NCI-H1436 (cell line): ENCODE measurements around the gene RABGAP1L.
"Not testable (repeated sequence)": the region's sequence is repeated elsewhere in the genome, so short reads cannot be mapped to it uniquely, and the experiment has no call there.

ENCODE experiments used
- DNase-seq: peaks from one replicate; lab custom pipeline; 2025; lab: John Stamatoyannopoulos, UW

RABGAP1L gene

DNA sequence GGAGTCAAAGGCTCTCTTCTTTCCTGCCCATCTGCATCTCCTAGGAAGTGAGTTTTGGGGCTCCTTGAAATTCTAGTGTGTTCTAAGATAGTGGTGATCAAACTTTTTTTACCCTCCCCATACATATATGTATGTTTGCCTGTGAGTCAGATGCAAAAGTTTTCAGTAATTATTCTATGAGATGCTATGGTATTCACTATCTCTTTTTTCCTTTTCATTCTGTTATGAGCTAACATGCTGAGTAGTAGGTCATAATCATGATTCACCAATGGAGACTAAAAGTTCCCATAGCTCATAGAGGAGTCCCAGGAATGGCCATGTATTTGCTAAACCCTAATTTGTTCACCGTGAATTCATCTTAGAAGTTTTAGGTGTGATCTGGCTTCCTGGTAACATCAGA is 424.0 kb downstream of the RABGAP1L start:
- no peak for DNase-seq

DNA sequence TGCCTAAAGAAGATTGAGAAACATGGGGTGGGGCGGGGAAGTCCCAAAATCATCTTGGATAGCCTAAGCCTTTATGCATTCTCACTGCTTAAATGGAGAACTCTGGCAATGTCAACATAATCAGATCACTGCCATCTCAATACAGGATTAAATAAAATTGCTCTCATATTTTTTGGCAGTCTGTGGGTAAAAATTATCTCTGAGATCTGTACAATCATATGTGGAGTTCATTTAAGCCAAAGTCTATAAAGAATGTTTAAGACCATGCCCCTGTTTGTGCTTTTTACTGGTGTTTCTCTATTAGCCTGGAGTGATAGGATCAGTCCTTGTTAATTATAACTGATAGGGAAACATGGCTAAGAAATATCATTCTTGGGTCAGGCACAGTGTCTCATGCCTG is 424.8 kb downstream of the RABGAP1L start:
- no peak for DNase-seq

DNA sequence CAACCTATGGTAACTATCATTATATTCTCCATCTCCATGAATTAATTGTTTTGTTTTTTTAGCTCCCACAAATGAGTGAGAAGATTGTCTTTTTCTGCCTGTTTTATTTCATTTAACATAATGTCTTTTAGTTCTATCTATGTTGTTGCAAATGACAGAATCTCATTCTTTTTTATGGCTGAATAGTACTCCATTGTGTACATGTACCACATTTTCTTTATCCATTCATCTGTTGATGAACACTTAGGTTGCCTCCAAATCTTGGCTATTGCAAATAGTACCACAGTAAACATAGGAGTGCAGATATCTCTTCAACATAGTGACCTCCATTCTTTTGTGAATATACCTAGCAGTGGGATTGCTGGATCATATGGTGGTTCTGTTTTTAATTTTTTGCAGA is 429.3 kb downstream of the RABGAP1L start:
- not testable (repeated sequence) for DNase-seq

DNA sequence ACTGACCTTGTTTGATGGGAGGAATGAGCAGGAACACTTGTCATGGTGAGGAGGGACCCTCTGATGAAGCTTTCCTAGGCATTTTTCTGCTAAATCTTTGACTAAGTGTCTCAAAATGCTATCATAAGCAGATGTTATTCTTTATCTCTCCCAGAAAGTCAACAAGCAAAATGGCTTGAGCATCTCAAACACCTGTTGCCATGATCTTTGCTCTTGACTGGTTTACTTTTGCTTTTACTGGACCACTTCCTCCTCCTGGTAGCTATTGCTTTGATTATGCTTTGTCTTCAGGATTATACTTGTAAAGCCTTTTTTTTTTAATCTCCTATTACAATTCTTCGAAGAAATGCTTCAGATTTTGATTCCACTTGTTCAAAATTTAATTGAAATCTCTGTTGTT is 445.9 kb downstream of the RABGAP1L start:
- no peak for DNase-seq

DNA sequence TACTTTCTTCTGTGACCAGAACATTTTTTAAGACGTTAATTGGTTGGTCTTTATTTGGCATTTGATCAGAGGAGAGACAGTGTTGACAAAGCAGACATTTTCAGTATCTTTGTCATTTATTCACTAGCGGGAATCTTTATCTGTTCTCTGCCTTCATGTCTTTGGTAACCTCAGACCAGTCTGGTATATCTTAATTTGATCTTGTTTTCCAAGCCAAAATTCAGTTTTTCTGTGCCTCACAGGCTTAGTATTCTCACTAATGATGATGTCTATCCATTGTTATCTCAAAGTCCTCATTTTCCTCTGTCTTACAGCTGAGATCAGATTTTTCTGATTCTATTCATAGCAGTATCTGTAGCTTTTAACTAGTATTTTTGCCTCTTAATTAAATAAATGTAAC is 447.2 kb downstream of the RABGAP1L start:
- DNase-seq, result no peak

DNA sequence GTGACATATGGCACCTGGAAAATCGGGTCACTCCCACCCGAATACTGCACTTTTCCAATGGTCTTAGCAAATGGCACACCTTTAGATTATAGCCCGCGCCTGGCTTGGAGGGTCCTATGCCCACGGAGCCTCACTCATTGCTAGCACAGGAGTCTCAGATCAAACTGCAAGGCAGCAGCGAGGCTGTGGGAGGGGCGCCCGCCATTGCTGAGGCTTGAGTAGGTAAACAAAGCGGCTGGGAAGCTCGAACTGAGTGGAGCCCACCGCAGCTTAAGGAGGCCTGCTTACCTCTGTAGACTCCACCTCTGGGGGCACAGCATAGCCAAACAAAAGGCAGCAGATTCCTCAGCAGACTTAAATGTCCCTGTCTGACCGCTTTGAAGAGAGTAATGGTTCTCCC is 458.6 kb downstream of the RABGAP1L start:
- DNase-seq, result not testable (repeated sequence)

DNA sequence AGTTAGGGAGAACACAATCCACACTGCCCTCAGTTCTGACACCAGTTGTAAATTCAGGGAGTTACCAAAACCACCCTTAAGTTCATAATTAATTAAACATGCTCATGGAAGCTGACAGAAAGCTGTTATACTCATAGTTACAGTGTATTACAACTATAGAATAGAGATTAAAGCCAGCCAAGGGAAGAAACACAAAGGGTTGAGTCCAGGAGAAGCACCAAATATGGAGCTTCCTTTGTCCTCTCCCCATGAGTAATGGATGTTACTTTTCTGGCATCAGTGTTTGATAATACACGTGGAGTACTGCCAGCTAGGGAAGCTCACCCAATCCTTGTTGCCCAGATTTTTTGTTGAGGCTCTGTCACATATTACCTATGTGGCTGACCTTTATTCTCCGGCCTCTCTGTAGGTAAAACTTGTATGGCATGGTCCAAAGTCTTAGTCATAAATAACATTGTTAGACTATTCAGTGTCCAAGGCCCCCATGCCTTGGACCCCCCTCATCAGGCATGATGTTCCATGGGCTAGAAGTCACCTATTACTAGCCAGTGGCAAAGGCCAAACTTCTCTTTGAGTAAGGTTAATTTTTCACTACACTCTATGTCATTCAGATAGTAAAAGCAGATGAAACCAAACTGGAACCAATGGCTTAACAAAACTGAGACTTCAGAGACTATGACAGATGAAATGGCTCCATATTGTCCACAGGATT is 464.2 kb downstream of the RABGAP1L start:
- no peak for DNase-seq

DNA sequence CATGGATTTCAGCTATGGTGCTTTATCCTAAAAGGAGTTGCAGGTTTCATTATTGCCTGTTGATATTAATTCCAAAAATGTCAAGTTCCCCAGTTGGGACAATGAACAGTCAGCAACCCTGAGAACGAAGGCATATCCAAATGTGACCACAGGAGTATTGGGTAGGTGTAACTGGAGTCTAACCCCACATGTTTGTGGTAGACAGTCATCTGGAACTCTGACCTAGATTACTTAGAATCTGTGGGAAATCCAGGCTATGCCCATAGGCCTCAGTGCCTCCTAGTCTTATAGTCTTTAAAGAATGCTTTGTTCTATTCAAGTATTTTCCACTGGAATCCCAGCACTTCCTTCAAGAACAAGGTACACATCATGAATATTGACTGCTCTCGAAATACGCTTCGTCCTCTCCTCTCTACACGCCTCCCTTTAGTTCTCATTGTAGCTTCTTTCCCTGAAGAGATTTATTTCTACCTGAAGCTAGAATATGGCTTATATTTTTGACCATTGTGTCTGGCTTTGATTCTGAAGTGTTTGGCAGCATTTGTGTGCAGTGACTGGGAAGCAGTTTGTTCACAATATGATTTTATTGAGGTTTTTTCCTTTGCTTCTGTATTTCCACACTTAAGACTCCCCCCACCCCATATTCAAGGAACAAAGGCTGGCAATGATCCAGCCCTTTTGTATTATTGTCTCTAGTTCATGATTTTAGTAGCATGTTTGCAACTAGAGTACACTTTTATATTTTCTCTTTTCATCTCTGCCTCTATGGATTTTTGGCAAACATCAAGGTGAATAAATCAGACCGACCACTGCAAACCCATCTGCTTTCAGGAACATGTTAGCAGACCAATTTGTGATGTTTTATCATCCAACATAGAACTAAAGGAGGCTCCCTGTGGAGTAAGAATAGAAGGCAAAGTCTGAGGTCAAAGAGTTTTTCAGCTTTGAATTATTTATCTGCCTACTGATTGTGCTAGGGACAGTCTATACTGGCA is 467.0 kb downstream of the RABGAP1L start:
- DNase-seq, result no peak

DNA sequence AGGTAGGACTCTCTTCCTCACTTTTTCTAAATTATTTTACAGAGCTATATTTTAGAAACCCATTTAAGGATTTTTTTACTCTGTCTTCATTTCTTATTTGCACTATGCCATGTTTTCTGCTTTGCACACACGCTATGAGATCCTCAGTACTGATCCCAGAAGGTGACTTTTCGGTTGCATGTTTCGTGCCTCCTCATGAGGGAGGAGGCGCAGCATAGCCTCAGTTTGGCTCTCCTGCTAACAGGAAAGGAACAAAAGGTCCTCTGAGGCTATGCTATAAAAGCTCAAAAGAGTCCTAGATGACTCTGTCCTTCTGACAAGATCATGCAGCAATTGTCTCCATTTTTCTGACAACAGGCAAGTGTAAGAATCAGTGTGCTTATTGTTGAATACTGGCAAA is 478.2 kb downstream of the RABGAP1L start:
- no peak for DNase-seq

DNA sequence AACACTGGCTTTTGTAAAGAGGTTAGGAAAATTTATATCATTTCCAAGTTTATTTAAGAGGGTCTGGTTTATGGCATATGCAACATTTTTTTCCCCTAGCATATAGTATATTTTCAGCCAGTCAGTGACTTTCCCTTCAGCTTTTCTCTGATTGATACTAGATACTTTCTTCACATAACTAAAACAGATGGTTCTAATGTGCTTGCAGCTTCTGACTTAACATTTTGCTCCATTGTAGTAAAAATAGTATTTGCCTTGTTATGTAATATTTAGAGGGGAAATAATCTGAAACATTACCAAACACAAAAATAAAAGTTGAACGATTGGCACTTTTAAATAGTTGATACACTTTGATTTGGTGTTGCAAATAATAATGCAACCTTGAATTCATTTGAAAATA is 480.1 kb downstream of the RABGAP1L start:
- DNase-seq, result no peak

DNA sequence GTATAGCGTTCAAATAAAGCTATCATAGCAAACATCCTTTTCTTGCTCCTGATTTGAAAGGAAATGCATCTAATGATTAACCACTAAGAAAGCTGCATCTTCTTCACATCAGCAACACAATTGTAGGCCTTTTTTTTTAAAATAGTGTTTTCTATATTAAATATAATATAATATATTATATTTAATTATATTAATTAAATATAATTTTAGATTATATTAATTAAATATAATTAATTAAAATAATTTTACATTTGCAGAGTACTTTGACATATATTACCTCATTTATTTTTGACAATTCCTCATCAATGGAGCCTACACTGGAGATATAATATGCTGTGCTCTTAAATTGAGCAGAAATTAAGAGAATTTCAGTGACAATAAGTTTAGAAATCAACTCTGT is 481.5 kb downstream of the RABGAP1L start:
- no peak for DNase-seq

DNA sequence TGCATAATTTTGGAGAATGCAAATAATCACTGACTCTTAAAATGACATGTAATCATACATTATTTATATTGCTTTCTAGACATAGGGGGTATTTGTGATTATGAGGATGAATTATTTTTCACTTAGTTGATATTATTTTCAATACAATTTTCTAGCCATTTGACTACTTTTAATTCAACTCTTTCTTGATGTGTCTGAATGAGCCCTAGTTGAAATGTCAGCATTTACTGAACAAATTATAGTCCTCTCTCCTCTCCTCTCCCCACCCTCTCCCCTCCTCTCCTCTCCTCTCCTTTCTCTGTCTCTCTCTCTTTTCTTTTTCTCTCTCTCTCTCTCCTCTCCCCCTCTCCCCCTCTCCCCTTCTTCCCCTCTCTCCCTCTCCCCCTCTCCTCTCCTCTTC is 483.1 kb downstream of the RABGAP1L start:
- DNase-seq, result no peak

DNA sequence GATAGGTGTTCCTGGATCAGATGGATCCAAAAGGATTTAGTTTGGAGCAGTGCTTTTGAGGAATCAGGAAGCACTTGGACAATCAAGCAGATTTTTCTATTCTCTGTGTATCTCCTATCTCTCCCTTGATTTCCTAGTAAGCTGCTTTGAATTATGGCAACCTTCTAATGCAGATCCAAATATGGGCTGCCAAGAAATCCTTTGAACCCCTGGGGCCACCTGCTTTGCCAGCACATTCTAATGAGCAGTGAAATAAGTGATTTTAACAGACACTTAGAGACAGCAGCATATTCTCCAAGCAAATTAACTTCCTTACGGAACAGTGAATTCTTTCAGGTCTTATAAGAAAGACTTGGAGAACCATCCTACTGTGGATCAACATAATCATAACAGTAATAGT is 483.9 kb downstream of the RABGAP1L start:
- no peak for DNase-seq

DNA sequence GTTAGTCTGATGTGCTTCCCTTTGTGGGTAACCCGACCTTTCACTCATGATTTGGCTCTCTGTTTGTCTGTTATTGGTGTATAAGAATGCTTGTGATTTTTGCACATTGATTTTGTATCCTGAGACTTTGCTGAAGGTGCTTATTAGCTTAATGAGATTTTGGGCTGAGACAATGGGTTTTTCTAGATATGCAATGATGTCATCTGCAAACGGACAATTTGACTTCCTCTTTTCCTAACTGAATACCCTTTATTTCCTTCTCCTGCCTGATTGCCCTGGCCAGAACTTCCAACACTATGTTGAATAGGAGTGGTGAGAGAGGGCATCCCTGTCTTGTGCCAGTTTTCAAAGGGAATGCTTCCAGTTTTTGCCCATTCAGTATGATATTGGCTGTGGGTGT is 490.3 kb downstream of the RABGAP1L start:
- DNase-seq, result not testable (repeated sequence)

DNA sequence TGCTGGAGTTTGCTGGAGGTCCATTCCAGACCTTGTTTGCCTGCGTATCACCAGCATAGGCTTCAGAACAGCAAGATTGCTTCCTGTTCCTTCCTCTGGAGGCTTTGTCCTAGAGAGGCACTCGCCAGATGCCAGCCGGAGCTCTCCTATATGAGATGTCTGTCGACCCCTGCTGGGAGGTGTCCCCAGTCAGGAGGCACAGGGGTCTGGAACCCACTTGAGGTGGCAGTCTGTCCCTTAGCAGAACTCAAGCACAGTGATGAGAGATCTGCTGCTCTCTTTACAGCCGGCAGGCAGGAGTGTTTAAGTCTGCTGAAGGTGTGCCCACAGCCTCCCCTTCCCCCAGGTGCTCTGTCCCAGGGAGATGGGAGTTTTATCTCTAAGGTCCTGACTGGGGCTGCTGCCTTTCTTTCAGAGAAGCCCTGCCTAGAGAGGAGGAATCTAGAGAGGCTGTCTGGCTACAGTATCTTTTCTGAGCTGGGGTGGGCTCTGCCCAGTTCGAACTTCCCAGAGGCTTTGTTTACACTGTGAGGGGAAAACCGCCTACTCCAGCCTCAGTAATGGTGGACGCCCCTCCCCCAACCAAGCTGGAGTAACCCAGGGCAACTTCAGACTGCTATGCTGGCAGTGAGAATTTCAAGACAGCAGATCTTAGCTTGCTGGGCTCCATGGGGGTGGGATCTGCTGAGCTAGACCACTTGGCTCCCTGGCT is 493.4 kb downstream of the RABGAP1L start:
- no peak for DNase-seq

DNA sequence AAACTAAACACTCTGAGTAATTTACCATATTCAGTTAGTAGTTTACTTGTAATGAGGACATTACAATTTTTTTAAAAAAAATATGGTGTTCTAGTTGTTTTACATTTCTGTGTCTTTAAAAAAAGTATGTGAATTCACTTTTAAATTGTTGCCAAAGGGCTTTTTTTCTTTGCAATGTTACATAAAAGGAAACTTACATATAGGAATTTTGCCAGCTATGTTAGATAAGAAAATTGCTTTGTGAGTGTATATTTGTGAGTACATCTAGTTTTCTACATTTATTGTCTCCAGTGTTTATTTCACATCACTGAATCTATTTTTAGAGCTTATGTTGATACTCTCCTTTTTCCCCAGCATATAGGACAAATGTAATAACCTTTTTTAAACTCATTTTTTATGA is 495.2 kb downstream of the RABGAP1L start:
- no peak for DNase-seq

DNA sequence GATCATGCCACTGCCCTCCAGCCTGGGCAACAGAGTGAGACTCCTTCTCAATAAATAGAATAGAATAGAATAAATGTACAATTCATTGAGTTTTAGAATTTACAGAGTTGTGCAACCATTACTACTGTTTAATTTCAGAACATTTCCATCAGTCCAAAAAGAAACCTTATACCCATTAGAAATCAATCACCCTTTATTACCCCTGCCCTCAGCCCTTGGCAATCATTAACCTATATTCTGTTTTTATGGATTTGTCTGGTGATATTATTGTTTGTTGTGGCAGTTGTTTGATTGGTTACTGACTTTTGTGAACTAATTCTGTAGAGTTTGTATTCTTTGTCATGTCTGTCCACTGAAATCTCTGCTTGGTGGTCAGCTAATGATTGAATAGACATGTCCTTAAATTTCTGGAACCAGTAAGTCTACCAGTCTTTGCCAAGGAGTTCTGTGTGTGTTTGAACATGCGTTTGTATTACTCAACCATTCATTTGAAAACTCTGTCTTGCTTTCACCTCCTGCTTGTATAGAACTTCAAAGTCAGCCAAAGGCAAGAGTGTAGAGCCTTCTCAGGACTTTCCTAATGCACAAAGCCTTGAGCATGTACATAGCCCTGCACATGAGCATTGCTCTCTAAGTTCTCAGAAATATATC is 497.2 kb downstream of the RABGAP1L start:
- DNase-seq, result no peak

DNA sequence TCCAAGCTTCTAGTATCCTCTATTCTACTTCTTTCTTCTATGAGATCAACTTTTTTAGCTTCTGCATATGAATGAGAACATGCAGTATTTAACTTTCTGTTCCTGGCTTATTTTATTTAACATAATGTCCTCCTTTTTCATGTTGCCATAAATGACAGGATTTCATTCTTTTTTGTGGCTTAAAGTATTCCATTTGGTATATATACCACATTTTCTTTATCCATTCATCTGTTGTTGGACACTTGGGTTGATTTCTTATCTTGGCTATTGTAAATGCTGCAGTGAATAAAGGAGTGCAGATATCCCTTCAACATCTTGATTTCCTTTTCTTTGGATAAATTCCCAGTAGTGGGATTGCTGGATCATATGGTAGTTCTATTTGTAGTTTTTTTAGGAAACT is 498.1 kb downstream of the RABGAP1L start:
- no peak for DNase-seq

DNA sequence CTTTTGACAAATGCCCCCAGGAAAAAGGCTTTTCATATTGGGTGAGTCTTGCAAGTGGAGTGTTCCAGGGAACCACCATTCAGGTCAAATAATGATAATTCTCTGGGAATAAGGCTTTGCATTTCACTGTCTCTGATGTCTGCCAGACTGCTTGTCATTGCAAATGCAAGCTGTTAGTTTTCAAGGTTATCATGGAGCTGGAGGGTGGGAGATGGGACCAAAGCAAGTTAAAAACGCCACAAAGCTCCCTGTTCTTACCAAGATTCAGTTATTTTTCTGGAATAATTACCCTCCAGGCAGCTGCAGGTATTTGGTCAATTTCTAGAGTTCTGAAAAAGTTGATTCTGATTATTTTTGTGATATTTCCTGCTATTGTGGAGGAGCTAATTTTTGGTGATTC is 498.6 kb downstream of the RABGAP1L start:
- DNase-seq, result no peak

DNA sequence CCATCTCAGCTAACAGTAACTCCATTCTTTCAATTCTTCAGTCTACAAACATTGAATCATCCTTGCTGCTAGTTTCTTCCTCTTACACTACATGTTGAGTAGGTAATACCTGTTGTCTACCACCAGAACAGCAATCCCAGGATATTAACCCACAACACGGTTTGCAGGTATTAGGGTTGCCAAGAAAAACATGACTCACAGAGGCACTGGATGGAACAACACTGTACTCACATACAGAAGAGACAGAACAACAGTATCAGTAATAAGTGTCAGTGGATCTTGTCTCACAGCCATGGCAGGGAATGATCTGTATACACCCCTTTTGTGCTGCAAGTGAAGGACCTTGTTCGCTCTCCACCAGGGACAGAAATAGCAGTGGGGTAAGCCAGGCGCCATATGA is 500.5 kb downstream of the RABGAP1L start:
- no peak for DNase-seq

DNA sequence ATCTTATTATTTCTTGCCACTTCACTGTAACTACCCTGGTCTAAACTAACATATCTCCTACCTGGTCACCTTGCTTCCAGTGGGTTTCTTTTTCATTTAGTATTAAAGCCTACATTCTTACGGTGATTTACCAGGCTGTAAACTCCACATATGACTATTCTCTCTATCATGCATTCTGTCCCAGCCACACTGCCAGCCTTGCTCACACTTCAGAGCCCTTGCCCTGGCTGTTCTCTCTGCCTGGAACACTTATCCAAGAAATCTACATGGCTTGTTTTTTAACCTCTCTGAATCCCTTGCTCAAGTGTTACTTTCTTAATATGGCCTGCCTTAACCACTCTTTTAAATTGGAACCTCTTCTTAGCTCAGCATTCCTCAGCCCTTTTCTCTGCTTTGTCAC is 501.2 kb downstream of the RABGAP1L start:
- DNase-seq, result no peak

DNA sequence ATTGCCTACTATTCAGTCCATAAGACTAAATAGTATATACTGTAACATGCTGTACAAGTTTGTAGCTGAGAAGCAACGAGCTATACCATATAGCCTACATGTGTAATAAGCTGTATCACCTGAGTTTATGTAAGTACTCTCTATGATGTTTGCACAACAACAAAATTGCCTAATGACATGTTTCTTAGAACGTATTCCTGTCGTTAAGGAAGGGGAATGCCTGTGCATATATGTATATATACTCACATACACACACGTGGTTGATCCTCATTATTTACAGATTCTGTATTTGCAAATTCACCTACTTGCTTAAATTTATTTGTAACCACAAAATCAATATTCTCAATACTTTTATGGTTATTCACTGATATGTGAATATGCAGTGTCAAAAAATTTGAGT is 504.0 kb downstream of the RABGAP1L start:
- DNase-seq, result no peak
